Caco-2 (cell line): ENCODE results near the gene ZDHHC11B. TPM values are rescaled to one million over a fixed set of nuclear protein-coding genes. Genes with fewer than 3 reads are reported as not detected.
"Not testable (repeated sequence)": the region's sequence is repeated elsewhere in the genome, so short reads cannot be mapped to it uniquely, and the experiment has no call there.

ENCODE experiments used
- BruUV-seq: library from RNA; stranded (reverse); fragments of 400-500 nt; replicated peaks from 2 replicates; lab custom pipeline; 2021; lab: Mats Ljungman, UMichigan
- CTCF ChIA-PET: fragments of 300-600 bp; sonication (Branson Sonifier 250); formaldehyde crosslinking; loops from one replicate; lab custom pipeline; 2022; ENCODE audit warnings: antibody characterized with exemption; lab: Charles Lee
- POLR2A ChIA-PET: fragments of 300-600 bp; sonication (Branson Sonifier 250); formaldehyde crosslinking; loops from one replicate; lab custom pipeline; 2022; ENCODE audit warnings: antibody characterized with exemption; lab: Charles Lee
- DNase-seq, 2 experiments: peaks; one replicate each; pipeline versions ENCODE4 v3.0.0 to v3.0.0-alpha.2; 2020 to 2022
- H3K27me3 ChIP-seq: replicated peaks from 2 replicates; pipeline ENCODE4 v1.6.0; 2011; ENCODE audit warnings: low read length; ENCODE audit not compliant: control insufficient read depth, insufficient read depth
- H3K36me3 ChIP-seq: 2 replicates; pipeline ENCODE4 v1.5.1; 2011; ENCODE audit warnings: low read length; ENCODE audit not compliant: control insufficient read depth, insufficient read depth
- H3K4me1 ChIP-seq: fragments of 250-450 bp; sonication (Bioruptor Pico); 2 replicates; pipeline ENCODE4 v1.5.1; 2020; ENCODE audit warnings: mild to moderate bottlenecking
- H3K4me3 ChIP-seq: 2 replicates; pipeline ENCODE4 v1.5.1; 2011; ENCODE audit warnings: low read depth, mild to moderate bottlenecking, control low read depth, low read length
- H3K9me3 ChIP-seq: fragments of 250-450 bp; sonication (Bioruptor Pico); 2 replicates; pipeline ENCODE4 v1.5.1; 2020; ENCODE audit warnings: mild to moderate bottlenecking, moderate library complexity
- H3K27ac Mint-ChIP-seq: one replicate; pipeline ENCODE4 v1.8.0; 2022; ENCODE audit warnings: mixed read lengths; ENCODE audit not compliant: unreplicated experiment
- H3K27me3 Mint-ChIP-seq: one replicate; pipeline ENCODE4 v1.8.0; 2022; ENCODE audit warnings: mixed read lengths; ENCODE audit not compliant: insufficient read depth, unreplicated experiment
- H3K36me3 Mint-ChIP-seq: one replicate; pipeline ENCODE4 v1.8.0; 2022; ENCODE audit warnings: mild to moderate bottlenecking, mixed read lengths; ENCODE audit not compliant: insufficient read depth, unreplicated experiment
- H3K4me1 Mint-ChIP-seq: one replicate; pipeline ENCODE4 v1.8.0; 2022; ENCODE audit warnings: low read depth, mixed read lengths; ENCODE audit not compliant: unreplicated experiment
- H3K4me3 Mint-ChIP-seq: one replicate; pipeline ENCODE4 v1.8.0; 2022; ENCODE audit warnings: mild to moderate bottlenecking, moderate library complexity, mixed read lengths; ENCODE audit not compliant: unreplicated experiment
- H3K9me3 Mint-ChIP-seq: one replicate; pipeline ENCODE4 v1.8.0; 2022; ENCODE audit warnings: mixed read lengths; ENCODE audit not compliant: unreplicated experiment
- intact Hi-C: fragments of 100-400 bp; cut with micrococcal nuclease; formaldehyde crosslinking; loops from one replicate; pipeline ENCODE4 v1.10.0; 2022; ENCODE audit not compliant: unreplicated experiment
- total RNA-seq: library from RNA; stranded (reverse); gene quantifications from 2 replicates; pipeline ENCODE4 v1.2.3, GENCODE V29; 2022
- TF ChIP-seq, protein P1 (sequence below), 2 experiments: fragments of 200-600 bp in 1 of 2; IDR thresholded peaks; 1 replicate in 1 of 2; 2 replicates in 1 of 2; pipeline versions ENCODE4 v1.5.1 to v1.8.0; 2011 to 2022; ENCODE audit warnings: antibody characterized with exemption in 1 of 2, control low read depth in 1 of 2, inconsistent platforms in 1 of 2, low read depth in 1 of 2, low read length in 1 of 2, mild to moderate bottlenecking in 1 of 2, moderate library complexity in 1 of 2; ENCODE audit not compliant: insufficient read depth in 1 of 2, severe bottlenecking in 1 of 2, unreplicated experiment in 1 of 2

Gene ZDHHC11B
- total RNA-seq, 1 experiment from 2014 or later, result 1.00 TPM

DNA sequence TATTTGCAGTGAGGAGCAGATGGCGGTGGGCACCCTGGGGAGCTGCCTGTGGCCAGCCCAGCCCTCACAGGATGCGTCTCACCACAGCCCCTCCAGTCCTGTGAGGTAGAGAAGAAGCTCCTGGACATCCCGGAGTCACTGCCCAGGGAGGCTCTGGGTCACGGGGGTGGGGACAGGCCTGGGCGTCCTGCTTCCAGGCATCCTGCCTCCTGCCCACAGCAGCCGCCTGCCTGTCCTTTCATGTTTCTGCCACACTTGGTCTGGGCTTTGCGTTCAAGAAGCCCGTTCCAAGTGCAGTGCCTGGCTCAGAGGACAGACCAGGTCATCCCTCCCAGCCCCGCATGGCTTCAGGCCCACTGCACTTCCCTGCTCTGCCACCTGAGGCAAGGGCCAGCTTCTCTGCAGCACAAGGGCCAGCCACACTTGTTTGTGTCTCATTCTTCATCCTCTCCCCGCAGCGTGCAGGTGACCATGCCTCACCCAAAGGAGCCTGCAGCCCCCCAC, 38.2 kb downstream of the ZDHHC11B start:
- Mint-ChIP-seq H3K36me3 (no peaks in the 10 kb centered on the region), H3K9me3 (no peaks in the 10 kb centered on the region), H3K4me1 (no peaks in the 10 kb centered on the region), H3K27me3 (no peaks in the 10 kb centered on the region), H3K27ac (no peak overlapping the region), H3K4me3 (no peak overlapping the region)
- no peaks in the 10 kb centered on the region for H3K27me3 ChIP-seq
- H3K4me1 ChIP-seq, result no peaks in the 10 kb centered on the region
- intact Hi-C loops, result loop anchor here (2.0 kb wide), 1 partner anchor 74 kb away; no protein-coding TSS in a partner anchor
- CTCF ChIA-PET, result no interaction called here
- H3K9me3 ChIP-seq, result no peaks in the 10 kb centered on the region
- POLR2A ChIA-PET, result no interaction called here
- TF ChIP-seq, protein P1, sequence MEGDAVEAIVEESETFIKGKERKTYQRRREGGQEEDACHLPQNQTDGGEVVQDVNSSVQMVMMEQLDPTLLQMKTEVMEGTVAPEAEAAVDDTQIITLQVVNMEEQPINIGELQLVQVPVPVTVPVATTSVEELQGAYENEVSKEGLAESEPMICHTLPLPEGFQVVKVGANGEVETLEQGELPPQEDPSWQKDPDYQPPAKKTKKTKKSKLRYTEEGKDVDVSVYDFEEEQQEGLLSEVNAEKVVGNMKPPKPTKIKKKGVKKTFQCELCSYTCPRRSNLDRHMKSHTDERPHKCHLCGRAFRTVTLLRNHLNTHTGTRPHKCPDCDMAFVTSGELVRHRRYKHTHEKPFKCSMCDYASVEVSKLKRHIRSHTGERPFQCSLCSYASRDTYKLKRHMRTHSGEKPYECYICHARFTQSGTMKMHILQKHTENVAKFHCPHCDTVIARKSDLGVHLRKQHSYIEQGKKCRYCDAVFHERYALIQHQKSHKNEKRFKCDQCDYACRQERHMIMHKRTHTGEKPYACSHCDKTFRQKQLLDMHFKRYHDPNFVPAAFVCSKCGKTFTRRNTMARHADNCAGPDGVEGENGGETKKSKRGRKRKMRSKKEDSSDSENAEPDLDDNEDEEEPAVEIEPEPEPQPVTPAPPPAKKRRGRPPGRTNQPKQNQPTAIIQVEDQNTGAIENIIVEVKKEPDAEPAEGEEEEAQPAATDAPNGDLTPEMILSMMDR (IDR thresholded peaks at IDR 0.05; ENCODE audit: insufficient read depth in 1 of 2, low read depth in 1 of 2, low read length in 1 of 2, severe bottlenecking in 1 of 2, unreplicated experiment in 1 of 2), result peak in 1 of 2 experiments; percentile 14
- BruUV-seq, result no TSS peak
- no peak overlapping the region for H3K4me3 ChIP-seq
- peak in 1 of 2 experiments; percentile 41 for DNase-seq
- H3K36me3 ChIP-seq, result no peaks in the 10 kb centered on the region

DNA sequence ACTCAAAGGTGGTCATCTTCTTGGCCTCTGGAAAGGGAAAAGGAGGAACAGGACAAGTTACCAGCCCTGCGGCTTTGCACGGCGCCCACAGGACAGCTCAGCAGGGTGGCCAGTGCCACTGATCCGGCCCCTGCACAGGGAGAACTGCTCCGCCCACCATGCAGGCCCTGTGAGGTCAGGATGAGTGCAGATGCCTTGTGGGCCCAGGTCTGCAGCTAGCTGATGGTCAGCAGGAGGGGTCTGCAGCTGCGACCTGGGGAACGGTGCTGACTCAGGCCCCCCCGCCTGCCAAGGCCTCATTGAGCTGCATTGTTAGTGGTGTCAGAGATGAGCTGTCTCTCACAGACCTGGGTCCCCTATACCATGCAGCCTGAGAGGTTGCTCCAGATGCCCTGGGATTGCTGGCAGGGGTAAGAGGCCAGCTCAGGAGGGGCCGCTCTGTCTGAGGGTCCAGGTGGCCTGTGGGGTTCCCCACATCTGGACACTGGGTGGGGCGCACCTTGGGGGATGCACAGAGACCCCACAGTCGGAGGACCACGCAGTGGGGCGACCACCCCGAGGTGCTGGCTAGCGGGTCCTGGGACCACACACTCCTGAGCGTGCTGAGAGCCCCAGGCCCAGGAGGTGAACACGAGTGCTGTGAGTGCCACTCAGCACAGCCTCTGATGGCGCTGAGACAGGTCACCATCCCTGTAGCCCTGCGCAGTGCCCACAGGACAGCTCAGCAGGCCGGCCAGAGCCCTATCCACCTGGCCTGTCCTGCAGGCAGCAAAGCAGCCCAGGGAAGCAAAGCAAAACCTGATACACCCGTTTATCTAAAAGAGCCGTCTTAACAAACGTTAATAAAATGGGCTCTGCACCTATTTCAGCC, 39.0 kb downstream of the ZDHHC11B start:
- not testable (repeated sequence) for H3K27me3 Mint-ChIP-seq

DNA sequence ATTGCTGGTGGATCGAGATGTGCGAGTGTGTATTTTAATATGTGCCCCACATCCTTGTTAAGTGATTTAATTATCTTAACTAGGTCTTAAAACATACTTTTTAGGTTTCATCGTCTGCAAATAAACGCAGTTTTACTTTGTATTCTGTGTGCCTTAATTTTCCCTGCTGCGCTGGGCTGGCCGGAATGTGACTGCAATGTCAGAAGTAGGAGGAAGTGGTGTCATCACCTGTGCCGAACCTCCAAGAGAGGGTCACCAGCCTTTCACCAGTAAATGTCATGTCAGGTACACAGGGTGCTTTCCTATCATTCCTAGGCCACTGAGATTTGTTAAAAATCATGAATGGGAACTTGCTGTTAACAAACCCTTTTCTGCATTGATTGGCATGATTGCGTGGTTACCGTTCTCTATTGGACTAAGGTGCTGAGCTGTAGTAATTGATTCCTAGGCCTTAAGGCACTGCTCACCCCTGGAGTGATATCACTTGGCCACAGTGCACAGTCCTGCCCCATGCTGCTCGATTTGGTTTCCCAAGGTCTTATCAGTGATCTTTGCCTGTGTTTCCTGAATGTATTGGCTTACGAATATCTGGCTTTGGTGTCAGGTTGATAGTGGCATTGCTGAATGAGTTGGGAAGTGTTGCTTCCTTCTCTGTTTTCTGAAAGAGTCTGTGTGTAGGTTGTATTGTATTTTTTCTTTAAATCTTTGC, 40.7 kb downstream of the ZDHHC11B start:
- CTCF ChIA-PET, H3K36me3 Mint-ChIP-seq: not testable (repeated sequence)

More for the DNA sequence above, 39.0 kb downstream of the ZDHHC11B start:
- H3K27ac Mint-ChIP-seq, H3K4me1 ChIP-seq, H3K4me3 ChIP-seq, H3K36me3 ChIP-seq, DNase-seq, POLR2A ChIA-PET, H3K27me3 ChIP-seq, H3K4me1 Mint-ChIP-seq, BruUV-seq, H3K9me3 ChIP-seq, H3K9me3 Mint-ChIP-seq, H3K36me3 Mint-ChIP-seq, H3K4me3 Mint-ChIP-seq, CTCF ChIA-PET: not testable (repeated sequence)
- intact Hi-C loops, result loop anchor here (2.0 kb wide), 1 partner anchor 75 kb away; no protein-coding TSS in a partner anchor

DNA sequence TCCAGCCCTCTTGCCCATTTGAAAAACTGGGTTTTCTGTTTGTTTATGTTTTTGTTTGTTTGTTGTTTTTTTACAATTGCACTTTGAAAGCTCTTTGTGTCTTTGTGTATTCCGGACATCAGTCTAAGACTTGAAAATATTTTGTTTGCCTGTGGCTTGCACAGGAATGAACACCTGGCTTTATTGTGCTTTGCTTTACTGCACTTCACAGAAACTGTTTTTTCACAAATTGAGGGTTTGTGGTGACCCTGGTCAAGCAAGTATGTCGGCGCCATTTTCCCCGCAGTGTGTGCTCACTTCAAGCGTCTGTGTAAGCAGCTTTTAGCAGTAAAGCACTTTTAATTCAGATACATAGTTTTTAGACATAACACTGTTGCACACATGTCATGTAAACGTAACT, 42.3 kb downstream of the ZDHHC11B start:
- H3K36me3 ChIP-seq, H3K9me3 Mint-ChIP-seq, H3K9me3 ChIP-seq, H3K4me3 Mint-ChIP-seq, DNase-seq, H3K27me3 ChIP-seq, H3K4me3 ChIP-seq, H3K27ac Mint-ChIP-seq, H3K4me1 Mint-ChIP-seq, H3K4me1 ChIP-seq, BruUV-seq, intact Hi-C loops, POLR2A ChIA-PET, H3K27me3 Mint-ChIP-seq, H3K36me3 Mint-ChIP-seq: not testable (repeated sequence)
- CTCF ChIA-PET, result interaction anchor here (0.7 kb wide), 1 partner anchor 49 kb away, joined by 3 read pairs; the partner anchor contains the start of gene TPPP

More for the DNA sequence above, 40.7 kb downstream of the ZDHHC11B start:
- H3K36me3 ChIP-seq, H3K9me3 ChIP-seq, H3K27me3 Mint-ChIP-seq, H3K27me3 ChIP-seq, POLR2A ChIA-PET, H3K4me1 ChIP-seq, DNase-seq, H3K27ac Mint-ChIP-seq, BruUV-seq, H3K4me3 Mint-ChIP-seq, H3K9me3 Mint-ChIP-seq, H3K4me3 ChIP-seq, intact Hi-C loops, H3K4me1 Mint-ChIP-seq: not testable (repeated sequence)

DNA sequence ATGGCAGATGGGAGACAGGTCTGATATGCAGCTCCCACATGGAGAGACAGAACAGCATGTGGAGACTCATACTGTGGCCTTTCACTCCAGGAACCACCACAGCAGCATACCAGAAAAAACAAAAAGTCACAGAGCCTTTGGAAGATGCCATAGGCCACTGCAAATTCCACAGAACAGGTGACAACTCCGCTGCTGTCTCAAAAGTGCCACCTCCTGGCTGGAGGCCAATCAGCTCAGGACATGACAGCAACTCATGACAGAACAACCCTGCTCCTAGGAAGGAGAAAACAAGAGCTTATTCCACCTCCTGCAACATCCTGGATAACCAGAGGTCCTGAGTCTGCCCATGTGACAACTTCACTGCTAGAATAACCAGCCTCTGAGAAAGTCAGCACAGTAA, 50.4 kb downstream of the ZDHHC11B start:
- H3K27ac Mint-ChIP-seq, DNase-seq, CTCF ChIA-PET, H3K27me3 Mint-ChIP-seq, H3K4me3 Mint-ChIP-seq, BruUV-seq, H3K27me3 ChIP-seq, H3K4me1 ChIP-seq, H3K4me3 ChIP-seq, H3K4me1 Mint-ChIP-seq, POLR2A ChIA-PET, H3K9me3 Mint-ChIP-seq, H3K9me3 ChIP-seq, intact Hi-C loops, H3K36me3 ChIP-seq, H3K36me3 Mint-ChIP-seq: not testable (repeated sequence)
